H1 (cell line): ENCODE results near the gene MBP.

Experiments
- CTCF ChIP-seq, 3 experiments: IDR thresholded peaks; 1 replicate in 2 of 3; 2 replicates in 1 of 3; pipeline versions ENCODE4 v1.5.1 to v1.6.1; 2011; ENCODE audit warnings: low read length in 3 of 3, mild to moderate bottlenecking in 3 of 3, inconsistent platforms in 2 of 3, low read depth in 1 of 3, moderate library complexity in 1 of 3; ENCODE audit not compliant: insufficient read depth in 1 of 3; ENCODE audit errors: control extremely low read depth in 1 of 3
- MAFK ChIP-seq: IDR thresholded peaks from 2 replicates; pipeline ENCODE4 v1.6.1; 2012; ENCODE audit warnings: low read depth, mild to moderate bottlenecking, improper control_type of control experiment, low read length
- POLR2AphosphoS5 ChIP-seq: IDR thresholded peaks from 2 replicates; pipeline ENCODE4 v1.6.1; 2011; ENCODE audit warnings: low read depth, low read length
- TCF12 ChIP-seq: IDR thresholded peaks from 2 replicates; pipeline ENCODE4 v1.6.1; 2011; ENCODE audit warnings: low read depth, mild to moderate bottlenecking, low read length

- TF ChIP-seq POLR2AphosphoS5 (no peak), TCF12 (no peak), CTCF (IDR thresholded peaks at IDR 0.05; ENCODE audit: control extremely low read depth in 1 of 3, insufficient read depth in 1 of 3, low read depth in 1 of 3, low read length in 3 of 3) (no peak), MAFK (no peak)
These were observed 62.0 kb downstream of the MBP start for GRCh38 chr18:77070627-77071026.
